Left forelimb (tissue), 1 donor: ENCODE measurements around the gene RPUSD1.
A peak's percentile ranks its signal among the peaks of the same experiment; 100 is the strongest.

Source experiments
- DNase-seq: peaks from one replicate; pipeline ENCODE4 v3.0.0-alpha.2; 2018; ENCODE audit warnings: low spot score

RPUSD1 gene

DNA sequence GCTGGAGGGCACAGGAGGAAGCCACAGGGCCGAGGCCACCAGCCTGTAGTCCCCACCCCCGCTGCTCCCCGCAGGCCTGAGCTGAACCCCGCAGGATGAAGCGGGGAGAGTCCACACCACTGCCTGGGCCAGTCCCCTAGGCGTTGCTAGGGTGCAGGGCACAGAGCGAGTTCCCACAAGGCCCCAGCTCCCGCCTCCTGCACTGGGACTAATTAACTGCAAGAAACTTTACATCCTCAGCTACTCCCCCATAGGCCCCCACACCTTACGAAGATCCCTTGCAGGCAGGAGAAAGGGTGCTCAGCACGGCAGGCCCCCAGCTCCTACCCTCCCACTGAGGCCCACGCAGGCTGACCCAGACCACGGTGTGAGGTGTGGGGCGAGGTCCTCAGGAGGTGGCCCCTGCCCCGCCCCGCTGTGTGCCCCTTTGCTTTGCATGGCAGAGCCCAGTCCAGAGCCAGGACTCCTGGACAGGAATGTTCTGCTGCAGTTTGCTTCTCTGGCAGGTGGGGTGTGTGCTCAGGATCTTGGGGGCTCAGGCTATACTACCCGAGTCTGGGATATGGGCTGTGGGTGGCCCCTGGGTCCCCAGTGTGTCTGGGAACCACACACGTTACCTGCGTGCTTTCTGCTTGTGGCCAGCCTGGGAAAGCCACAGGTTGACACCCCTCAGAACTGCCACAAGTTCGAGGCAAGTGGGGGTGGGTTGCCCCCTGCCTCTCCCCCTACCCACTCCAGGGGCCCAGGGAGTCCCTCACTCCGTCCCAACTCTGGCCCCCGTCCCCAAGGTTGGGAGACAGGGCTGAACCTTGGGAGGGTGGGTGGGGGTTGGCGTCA, 11.1 kb upstream of the RPUSD1 start:
- DNase-seq, result no peak

DNA sequence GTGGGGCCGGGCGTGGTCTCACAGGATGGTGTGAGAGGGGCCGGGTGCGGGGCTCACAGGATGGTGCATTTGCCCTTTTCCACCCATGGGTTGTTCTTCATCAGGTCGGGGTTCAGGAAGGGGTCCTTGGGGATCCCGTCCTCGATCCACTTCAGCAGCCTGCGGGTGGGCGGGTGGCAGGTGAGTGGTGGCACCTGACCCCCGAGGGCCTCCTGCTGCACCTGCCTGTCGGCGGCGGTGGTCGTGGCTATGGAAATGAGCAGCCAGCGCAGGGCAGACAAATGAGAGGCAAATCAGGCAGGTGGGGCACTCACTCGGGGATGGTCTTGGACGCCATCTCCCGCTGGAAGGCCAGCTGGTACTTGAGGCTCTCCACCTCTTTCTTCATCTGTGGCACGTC, 10.5 kb upstream of the RPUSD1 start:
- DNase-seq, result no peak

DNA sequence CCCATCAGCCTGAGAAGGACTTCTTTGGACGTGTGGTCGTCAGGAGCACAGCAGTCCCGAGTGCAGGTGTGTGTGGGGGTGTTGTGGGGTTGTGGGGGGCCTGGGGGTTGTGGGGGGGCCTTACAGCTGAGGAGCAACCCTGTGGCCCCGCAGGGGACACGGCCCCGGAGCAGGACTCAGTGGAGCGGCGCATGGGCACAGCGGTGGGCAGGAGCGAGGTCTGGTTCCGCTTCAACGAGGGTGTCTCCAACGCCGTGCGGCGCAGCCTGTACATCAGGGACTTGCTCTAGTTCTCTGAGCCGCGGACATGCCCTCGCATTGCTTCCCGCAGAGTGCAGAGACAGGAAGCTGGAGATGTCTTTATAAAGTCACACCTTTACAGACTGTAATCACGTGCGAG, 9.5 kb upstream of the RPUSD1 start:
- DNase-seq, result no peak

DNA sequence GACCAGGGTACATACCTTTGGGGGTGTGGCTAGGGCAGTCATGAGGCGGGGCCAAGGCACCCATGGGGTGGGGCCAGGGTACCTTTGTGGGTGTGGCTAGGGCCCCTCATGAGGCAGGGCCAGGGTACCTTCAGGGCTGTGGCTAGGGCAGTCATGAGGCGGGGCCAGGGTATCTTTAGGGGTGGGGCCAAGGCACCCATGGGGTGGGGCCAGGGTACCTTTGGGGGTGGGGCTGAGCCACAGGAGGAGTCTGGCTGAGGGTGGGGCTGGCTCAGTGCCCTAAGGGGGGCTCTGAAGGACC, 8.9 kb upstream of the RPUSD1 start:
- DNase-seq, result no peak

DNA sequence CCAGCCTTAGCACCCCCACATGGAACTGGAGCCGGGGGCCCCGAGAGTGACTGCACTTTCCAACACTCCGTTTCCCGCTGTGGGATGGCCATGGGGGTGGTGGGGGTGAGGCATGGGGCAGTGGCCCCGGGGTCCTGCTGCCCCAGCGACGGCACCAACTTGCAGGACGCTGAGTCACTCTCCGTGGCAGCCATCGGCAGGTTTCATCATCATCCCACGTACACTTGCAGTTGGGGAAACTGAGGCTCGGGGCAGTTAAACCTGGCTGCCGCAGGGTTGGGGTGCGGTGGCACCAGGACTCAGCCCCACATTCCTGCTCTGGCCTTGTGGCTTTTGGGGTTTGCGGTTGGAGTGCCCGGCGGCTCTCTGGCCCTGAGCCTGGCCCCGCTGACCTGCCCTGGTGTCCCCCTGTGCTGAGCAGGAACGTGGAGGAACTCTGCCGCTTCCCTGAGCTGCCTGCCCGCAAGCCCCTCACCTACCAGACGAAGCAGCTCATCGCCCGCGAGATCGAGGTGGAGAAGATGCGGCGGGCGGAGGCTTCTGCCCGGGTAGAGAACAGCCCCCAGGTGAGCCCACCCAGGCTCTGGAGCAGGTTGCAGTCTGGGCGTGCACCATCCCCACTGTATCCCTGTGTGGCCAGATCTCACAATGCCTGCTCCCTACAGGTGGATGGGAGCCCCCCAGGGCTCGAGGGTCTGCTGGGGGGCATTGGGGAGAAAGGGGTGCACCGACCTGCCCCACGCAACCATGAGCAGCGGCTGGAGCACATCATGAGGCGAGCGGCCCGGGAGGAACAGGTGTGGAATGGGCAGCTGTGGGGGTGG, 8.3 kb upstream of the RPUSD1 start:
- no peak for DNase-seq

DNA sequence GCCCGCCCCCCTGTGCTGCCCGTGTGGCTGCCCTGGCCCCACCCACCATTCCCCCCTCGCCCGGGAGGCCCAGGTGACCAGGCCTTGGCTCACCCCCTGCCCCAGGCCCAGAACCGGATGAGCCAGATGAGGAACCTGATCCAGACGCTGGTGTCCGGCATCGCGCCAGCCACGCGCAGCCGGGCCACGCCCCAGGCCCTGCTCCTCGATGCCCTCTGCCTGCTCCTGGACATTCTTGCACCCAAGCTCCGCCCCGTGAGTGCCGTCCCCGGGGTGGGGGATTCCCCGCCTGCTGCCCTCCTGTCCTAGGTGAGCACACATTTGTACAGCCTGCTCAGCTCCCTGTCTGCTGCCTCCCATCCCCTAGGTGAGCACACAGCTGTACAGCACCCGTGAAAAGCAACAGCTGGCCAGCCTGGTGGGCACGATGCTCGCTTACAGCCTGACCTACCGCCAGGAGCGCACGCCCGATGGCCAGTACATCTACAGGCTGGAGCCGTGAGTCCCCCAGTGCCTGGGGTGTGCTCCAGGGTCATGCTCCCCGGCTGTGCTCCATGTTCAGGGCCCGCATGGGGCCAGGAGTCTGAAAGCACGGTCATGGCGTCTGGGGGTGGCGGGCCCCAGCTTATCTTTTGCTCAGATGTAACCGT, 7.5 kb upstream of the RPUSD1 start:
- no peak for DNase-seq

DNA sequence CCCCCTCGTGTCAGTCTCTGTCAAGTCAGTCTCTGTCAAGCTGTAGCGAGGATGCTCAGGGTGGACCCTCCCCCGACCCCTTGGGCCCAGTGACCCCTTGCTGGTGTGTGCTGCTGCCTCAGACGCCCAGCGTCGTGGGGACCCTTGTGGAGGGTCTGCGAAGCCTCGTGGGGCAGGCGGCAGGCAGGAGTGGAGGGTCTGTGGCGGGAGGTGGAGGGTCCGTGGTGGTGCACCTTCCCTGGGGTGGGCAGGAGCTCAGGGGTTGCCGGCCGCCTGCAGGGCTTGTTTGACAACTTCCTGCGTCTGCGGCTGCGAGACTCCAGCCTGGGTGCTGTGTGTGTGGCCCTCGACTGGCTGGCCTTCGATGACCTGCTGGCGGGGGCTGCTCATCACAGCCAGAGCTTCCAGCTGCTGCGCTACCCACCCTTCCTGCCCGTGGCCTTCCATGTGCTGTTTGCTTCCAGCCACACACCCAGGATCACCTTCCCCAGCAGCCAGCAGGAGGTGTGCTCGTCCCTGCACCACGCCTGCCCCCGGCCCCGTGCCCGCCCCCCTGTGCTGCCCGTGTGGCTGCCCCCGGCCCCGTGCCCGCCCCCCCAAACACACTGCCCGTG, 6.8 kb upstream of the RPUSD1 start:
- no peak for DNase-seq

DNA sequence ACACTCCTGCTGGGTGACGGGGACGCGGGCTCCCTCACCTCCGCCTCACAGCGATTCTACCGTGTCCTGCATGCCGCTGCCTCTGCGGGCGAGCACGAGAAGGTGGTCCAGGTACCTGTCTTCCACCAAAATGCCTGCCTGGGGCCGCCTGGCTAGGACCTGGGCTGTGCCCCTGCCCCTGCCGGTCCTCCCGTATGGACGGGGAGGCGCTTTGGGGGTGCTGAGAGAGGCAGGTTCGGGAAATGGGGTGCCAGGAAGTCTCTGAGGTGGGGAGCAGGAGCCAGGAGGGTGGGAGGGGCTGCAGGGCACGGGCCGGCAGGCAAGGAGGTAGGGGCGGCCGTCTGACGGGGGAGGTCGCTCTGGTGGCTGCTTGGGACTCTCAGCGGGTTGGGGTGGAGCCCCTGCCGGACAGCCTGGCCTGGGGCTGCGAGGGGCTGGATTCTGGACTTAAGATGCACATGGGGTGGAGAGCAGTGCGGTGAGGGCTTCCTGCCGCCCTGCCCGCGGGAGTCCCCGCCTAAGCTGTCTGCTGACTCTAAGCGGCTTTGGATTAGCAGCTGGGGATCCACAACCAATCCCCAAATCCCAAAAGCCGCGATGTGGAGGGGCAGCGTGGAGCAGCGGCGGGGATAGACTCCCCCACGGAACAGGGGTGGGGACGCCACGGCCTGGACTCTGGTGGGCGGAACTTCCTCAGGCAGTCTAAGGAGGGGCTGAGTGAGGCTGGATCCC, 6.1 kb upstream of the RPUSD1 start:
- DNase-seq, result no peak

DNA sequence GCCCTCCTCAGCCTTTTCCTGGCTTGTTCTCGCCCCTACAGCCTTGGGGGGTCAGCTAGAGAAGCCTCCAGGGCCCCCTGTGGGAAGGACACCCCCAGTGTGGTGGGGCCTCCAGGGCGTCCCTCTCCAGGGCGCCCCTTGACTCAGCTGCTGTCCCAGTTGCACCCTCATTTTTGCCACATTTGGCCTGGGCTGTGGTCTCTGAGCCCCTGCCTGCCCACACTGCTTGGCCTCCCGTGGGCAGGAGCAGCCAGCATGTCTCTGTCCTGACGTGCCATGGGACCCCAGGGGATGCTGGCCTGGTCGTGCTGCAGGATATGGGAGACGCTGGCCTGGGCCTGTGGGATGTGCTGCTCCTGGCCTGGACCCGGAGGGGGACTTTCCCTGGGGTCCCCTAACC, 5.2 kb upstream of the RPUSD1 start:
- DNase-seq, result no peak

DNA sequence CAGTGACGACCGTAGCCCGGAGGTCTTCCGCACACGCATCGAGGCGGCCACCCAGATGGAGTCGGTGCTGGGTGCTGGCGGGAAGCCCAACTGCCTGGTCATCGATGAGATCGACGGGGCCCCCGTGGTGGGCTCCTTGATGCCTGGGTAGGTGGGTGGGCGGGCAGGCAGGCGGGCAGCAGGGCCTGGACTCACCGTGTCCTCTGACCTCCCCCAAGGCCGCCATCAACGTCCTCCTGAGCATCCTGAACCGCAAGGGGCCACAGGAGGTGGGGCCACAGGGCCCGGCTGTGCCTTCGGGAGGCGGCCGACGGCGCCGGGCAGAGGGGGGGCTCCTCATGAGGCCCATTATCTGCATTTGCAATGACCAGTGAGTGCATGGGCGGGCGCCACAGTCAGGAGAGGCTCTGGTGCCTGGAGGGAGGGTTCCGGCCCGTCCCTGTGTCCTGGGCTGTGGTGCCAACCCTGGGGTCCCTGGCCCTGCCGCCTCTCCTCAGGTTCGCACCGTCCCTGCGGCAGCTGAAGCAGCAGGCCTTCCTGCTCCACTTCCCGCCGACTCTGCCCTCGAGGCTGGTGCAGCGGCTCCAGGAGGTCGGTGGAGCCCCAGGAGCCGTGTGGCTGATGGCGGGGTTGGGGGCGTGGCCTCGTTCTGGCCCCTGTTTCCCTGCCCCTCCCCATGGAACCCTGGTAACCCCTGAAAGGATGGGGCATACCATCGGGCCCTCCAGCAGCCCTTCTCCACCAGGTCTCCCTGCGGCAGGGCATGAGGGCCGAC, 4.2 kb upstream of the RPUSD1 start:
- DNase-seq, result no peak

DNA sequence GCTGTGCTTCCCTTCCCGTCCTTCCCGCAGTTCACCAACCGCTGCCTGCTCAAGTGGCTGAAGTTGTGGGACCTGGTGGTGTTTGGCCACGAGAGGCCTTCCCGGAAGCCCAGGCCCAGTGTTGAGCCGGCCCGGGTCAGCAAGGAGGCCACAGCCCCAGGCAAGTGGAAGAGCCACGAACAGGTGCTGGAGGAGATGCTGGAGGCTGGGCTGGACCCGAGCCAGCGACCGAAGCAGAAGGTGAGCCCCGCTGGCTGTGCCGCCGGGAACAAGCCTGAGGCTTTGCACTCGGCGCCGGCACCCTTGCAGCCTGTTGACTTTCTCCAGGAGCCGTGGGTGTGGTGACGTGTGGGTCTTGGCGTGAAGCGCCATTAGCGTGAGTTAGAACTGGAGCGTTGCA, 3.0 kb upstream of the RPUSD1 start:
- DNase-seq, result no peak

DNA sequence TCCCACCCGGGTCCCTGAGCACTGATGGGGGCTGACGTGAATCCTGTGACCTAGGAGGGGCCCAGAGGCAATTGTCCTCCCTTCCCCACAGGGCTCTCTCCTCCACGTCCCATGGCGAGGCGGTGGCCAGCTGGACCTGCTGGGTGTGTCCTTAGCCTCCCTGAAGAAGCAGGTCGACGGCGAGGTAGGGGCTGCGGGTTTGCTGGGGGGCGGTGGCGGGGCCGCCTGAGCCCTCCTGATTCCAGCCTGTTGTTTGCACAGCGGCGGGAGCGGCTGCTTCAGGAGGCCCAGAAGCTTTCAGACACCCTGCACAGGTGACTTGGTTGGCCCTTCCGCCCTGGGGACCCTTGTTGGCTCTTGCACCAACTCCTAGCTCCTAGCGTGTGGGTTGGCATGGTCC, 1.9 kb upstream of the RPUSD1 start:
- no peak for DNase-seq

DNA sequence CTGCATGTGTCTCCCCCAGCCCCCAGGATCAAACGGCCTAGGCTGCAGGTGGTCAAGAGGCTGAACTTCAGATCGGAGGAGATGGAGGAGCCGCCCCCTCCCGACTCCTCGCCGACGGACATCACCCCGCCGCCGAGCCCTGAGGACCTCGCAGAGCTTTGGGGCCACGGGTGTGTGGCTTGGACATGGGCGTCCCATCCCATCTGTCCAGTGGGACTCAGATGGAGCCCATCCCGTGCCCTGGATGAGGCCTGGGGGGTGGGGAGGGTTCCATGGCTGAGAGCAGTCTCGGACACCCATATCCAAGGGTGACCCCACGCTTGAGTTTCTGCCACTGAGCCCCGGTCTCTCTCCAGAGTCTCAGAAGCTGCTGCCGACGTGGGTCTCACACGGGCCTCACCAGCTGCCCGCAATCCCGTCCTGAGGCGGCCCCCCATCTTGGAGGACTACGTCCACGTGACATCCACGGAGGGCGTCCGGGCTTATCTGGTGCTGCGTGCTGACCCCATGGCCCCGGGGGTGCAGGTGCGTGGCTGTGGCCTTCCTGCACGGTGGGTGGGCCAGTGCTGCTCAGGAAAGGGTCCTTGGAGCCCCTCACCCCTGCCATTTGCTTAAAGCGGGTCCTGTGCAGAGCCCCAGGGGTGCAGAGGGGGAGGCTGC, 1.1 kb upstream of the RPUSD1 start:
- DNase-seq, result no peak

DNA sequence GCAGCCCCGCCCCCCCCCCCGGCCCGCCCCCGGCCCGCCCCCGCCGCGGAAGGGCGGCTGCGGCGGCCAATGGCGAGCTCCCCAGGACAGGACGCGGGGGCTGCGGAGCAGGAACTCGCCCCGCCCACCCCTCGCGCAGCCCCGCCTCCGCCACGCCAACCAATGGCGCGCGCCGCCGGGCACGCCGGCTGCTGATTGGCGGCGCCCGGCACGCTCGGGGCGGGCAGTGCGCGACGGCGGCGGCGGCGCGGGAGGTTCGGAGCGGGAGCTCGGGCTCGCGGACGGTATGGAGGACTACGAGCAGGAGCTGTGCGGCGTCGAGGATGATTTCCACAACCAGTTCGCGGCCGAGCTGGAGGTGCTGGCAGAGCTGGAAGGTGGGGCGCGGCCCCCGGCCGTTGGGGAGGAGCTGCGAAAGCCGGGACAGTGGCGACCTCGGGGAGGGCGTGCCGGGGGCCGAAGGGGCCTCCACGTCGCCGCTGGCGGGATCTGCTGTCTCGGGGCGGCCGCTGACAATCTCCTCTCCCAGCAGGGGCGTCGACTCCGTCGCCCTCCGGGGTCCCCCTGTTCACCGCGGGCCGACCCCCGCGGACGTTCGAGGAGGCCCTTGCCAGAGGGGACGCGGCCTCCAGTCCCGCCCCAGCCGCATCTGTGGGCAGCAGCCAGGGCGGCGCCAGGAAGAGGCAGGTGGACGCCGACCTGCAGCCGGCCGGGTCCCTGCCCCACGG, 382 bp upstream of the RPUSD1 start, which contains the start of gene CHTF18:
Gene CHTF18, plus strand, starts transcription at position 222 of the 728 bp plus-strand sequence. Its CDS starts 65 bp downstream, at position 287.
- DNase-seq, result peak; percentile 97

DNA sequence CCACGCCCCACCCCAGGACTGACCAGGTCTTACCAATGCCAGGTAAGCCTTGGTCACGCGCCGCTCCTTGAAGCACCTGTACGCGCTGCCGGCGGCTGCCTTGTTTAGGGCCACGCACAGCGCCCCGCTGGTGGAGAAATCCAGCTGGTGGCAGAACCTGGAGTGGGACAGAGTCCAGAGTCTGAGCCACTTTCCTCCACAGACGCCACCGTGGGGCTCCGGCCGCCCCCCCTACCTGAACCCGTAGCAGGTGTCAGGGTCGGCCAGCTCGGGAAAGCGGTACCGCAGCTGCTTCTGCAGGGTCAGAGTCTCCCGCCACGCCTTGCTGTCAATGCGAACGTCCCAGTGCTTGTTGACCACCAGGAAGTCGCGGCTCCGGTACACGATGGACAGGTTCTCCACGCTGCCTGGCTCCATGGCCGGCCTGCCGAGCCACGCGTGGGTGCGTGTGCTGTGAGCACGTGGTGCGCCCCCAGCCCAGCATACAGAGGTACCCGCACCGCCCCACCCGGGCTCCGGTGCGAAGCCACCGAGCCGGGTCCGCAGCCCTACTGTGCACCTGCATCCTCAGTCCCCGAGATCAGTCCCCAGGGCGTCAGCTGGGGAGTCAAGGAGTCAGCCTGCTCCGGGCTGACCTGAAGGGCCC, 737 bp downstream of the RPUSD1 start:
- no peak for DNase-seq

DNA sequence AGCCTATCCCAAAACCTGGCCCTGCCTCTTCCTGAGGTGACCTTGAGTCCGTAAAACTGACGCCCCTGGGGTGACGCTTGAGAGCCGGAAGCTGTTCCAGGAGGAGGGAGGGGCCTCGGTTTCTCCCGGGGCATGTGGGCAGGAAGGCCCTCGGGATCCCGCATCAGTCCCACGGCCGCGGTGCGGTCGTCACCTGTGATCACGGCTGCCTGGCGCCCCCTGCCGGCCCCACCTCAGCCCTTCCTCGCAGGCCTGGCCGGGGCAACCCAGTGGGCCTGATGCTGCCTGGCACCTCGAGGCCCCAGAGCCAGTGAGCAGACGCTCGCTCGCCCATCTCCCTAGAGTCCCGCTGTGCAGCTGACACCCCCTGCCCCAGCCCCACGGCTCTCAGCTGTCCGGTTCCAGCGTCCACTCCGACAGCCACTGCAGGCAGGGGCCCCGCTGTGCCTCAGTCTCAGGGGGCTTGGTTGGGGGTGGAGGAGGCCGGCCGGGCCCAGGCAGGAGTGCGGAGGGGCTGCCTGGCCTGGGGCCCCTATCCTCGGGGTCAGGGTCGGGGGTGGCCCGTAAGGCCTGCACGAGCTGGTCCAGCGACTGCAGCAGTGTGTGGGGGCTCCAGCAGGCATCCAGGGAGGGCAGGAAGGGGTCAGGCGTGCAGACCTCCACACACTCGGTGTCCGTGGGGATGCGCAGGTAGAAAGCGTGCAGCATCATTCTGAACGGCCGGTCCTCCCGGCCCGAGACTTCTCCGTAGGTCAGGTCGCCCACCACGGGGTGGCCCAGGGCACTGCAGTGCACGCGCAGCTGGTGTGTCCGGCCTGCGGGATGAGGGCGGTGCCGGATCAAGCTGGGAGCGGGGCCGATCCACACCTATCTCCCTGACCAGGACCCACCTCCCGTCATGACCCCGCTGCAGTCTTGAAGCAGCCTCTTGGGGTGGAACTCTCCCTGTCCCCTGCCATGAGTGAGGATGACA, 2.3 kb downstream of the RPUSD1 start:
- DNase-seq, result no peak

DNA sequence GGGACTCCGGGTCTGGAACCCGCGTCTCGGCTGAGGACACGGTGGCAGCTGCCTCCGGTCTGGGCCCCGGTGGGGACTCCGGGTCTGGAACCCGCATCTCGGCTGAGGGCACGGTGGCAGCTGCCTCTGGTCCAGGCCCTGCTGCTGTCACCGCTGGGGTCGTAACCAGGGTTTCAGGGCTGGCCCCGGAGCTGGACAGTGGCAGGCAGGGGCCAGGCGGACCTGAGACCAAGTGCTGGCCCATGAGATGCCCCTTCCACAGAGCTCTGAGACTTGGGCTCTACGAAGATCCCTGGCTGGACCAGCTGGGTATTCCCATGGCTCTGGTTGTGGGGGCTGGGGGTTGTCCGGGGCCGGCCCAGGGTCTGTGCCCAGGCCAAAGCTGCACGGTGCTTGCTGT, 3.8 kb downstream of the RPUSD1 start:
- DNase-seq, result no peak
